ENCODE results near the gene FKBP9.

GRCh38 chr7:33048704-33049103 is 91.5 kb downstream of the FKBP9 start:
- TF ChIP-seq CTCF (IDR thresholded peaks at IDR 0.05; ENCODE audit: poor library complexity, severe bottlenecking) (no peak), POLR2AphosphoS5 (IDR thresholded peaks at IDR 0.05) (no peak), EP300 (conservative IDR thresholded peaks at IDR 0.05; ENCODE audit: poor library complexity, severe bottlenecking) (no peak), EZH2 (IDR thresholded peaks at IDR 0.05; ENCODE audit: borderline replicate concordance, insufficient read depth, low read length, poor library complexity, severe bottlenecking) (no peak), SMC3 (conservative IDR thresholded peaks at IDR 0.05; ENCODE audit: poor library complexity) (no peak)
- TF ChIP-seq, protein P1, sequence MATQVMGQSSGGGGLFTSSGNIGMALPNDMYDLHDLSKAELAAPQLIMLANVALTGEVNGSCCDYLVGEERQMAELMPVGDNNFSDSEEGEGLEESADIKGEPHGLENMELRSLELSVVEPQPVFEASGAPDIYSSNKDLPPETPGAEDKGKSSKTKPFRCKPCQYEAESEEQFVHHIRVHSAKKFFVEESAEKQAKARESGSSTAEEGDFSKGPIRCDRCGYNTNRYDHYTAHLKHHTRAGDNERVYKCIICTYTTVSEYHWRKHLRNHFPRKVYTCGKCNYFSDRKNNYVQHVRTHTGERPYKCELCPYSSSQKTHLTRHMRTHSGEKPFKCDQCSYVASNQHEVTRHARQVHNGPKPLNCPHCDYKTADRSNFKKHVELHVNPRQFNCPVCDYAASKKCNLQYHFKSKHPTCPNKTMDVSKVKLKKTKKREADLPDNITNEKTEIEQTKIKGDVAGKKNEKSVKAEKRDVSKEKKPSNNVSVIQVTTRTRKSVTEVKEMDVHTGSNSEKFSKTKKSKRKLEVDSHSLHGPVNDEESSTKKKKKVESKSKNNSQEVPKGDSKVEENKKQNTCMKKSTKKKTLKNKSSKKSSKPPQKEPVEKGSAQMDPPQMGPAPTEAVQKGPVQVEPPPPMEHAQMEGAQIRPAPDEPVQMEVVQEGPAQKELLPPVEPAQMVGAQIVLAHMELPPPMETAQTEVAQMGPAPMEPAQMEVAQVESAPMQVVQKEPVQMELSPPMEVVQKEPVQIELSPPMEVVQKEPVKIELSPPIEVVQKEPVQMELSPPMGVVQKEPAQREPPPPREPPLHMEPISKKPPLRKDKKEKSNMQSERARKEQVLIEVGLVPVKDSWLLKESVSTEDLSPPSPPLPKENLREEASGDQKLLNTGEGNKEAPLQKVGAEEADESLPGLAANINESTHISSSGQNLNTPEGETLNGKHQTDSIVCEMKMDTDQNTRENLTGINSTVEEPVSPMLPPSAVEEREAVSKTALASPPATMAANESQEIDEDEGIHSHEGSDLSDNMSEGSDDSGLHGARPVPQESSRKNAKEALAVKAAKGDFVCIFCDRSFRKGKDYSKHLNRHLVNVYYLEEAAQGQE (IDR thresholded peaks at IDR 0.05; ENCODE audit: borderline replicate concordance), result no peak

Data from neural cell (in vitro differentiated cells).